Neural cell (in vitro differentiated cells): ENCODE data around the gene TRUB2. TPM values are rescaled to one million over a fixed set of nuclear protein-coding genes. Genes with fewer than 3 reads are reported as not detected.

Experiments used
- H2AFZ ChIP-seq: fragments of 200-600, 300-800 bp; sonication (generic), shearing (Covaris generic); 2 replicates; pipeline ENCODE4 v1.6.0; 2014; ENCODE audit warnings: low read depth, mild to moderate bottlenecking, antibody characterized with exemption, low read length, moderate library complexity
- H3F3A ChIP-seq: fragments of 200-600 bp; shearing (Covaris generic); 2 replicates; pipeline ENCODE4 v1.6.1; 2016; ENCODE audit warnings: mild to moderate bottlenecking, moderate library complexity, mixed read lengths, antibody characterized with exemption, low read length; ENCODE audit not compliant: insufficient read depth, poor library complexity, severe bottlenecking
- H3K27ac ChIP-seq: fragments of 200-600, 300-800 bp; sonication (generic), shearing (Covaris generic); 2 replicates; pipeline ENCODE4 v1.5.1; 2014; ENCODE audit warnings: mild to moderate bottlenecking, low read length, moderate library complexity
- H3K27me3 ChIP-seq: fragments of 300-800, 200-600 bp; sonication (generic), shearing (Covaris generic); 2 replicates; pipeline ENCODE4 v1.6.0; 2014; ENCODE audit warnings: mild to moderate bottlenecking, low read depth, low read length, moderate library complexity; ENCODE audit not compliant: insufficient read depth
- H3K36me3 ChIP-seq: fragments of 300-800, 200-600 bp; sonication (generic), shearing (Covaris generic); 2 replicates; pipeline ENCODE4 v1.5.1; 2014; ENCODE audit warnings: mild to moderate bottlenecking, antibody characterized with exemption, low read length, moderate library complexity; ENCODE audit not compliant: insufficient read depth
- H3K4me2 ChIP-seq: fragments of 300-800, 200-600 bp; sonication (generic), shearing (Covaris generic); 2 replicates; pipeline ENCODE4 v1.6.0; 2014; ENCODE audit warnings: mild to moderate bottlenecking, low read length
- H3K4me3 ChIP-seq: fragments of 300-800, 200-600 bp; sonication (generic), shearing (Covaris generic); 2 replicates; pipeline ENCODE4 v1.5.1; 2014; ENCODE audit warnings: mild to moderate bottlenecking, low read length, moderate library complexity
- H3K79me2 ChIP-seq: fragments of 200-600 bp; shearing (Covaris generic); replicated peaks from 2 replicates; pipeline ENCODE4 v1.6.0; 2014; ENCODE audit warnings: mild to moderate bottlenecking, low read length, moderate library complexity; ENCODE audit not compliant: insufficient read depth
- H3K9ac ChIP-seq: fragments of 300-800, 200-600 bp; sonication (generic), shearing (Covaris generic); 2 replicates; pipeline ENCODE4 v1.6.1; 2016; ENCODE audit warnings: mild to moderate bottlenecking, low read length, mixed read lengths
- H3K9me2 ChIP-seq: fragments of 200-600 bp; shearing (Covaris generic); 2 replicates; pipeline ENCODE4 v1.6.1; 2016; ENCODE audit warnings: mild to moderate bottlenecking, low read length, mixed read lengths; ENCODE audit not compliant: insufficient read depth
- H3K9me3 ChIP-seq: fragments of 200-600, 300-800 bp; sonication (generic), shearing (Covaris generic); 2 replicates; pipeline ENCODE4 v1.6.1; 2016; ENCODE audit warnings: mild to moderate bottlenecking, mixed run types, low read length, moderate library complexity, mixed read lengths
- H4K20me1 ChIP-seq: fragments of 200-600 bp; shearing (Covaris generic); 2 replicates; pipeline ENCODE4 v1.6.1; 2016; ENCODE audit warnings: mild to moderate bottlenecking, mixed run types; ENCODE audit not compliant: insufficient read depth
- EP300 ChIP-seq: fragments of 450-650 bp; conservative IDR thresholded peaks from 2 replicates; pipeline ENCODE4 v1.6.1; 2014; ENCODE audit warnings: antibody characterized with exemption, mild to moderate bottlenecking, moderate library complexity; ENCODE audit not compliant: poor library complexity, severe bottlenecking
- EZH2 ChIP-seq: fragments of 200-600, 300-800 bp; shearing (Covaris generic), sonication (generic); IDR thresholded peaks from 2 replicates; pipeline ENCODE4 v1.6.1; 2014; ENCODE audit warnings: antibody characterized with exemption, low read length, borderline replicate concordance, mild to moderate bottlenecking; ENCODE audit not compliant: insufficient read depth, poor library complexity, severe bottlenecking
- MXI1 ChIP-seq: fragments of 450-650 bp; conservative IDR thresholded peaks from 2 replicates; pipeline ENCODE4 v1.6.1; 2014; ENCODE audit warnings: antibody characterized with exemption, mild to moderate bottlenecking; ENCODE audit not compliant: poor library complexity, severe bottlenecking
- RAD21 ChIP-seq: fragments of 450-650 bp; conservative IDR thresholded peaks from 2 replicates; pipeline ENCODE4 v1.6.1; 2014; ENCODE audit warnings: antibody characterized with exemption, mild to moderate bottlenecking, moderate library complexity
- REST ChIP-seq: IDR thresholded peaks from 2 replicates; pipeline ENCODE4 v1.6.1; 2012; ENCODE audit warnings: borderline replicate concordance
- SMC3 ChIP-seq: fragments of 450-650 bp; conservative IDR thresholded peaks from 2 replicates; pipeline ENCODE4 v1.6.1; 2014; ENCODE audit warnings: antibody characterized with exemption, mild to moderate bottlenecking, moderate library complexity; ENCODE audit not compliant: poor library complexity
- TAF1 ChIP-seq: IDR thresholded peaks from 2 replicates; pipeline ENCODE4 v1.6.1; 2012; ENCODE audit warnings: low read depth
- polyA plus RNA-seq: library from polyadenylated mRNA; depleted of rRNA; stranded (reverse); fragments of >200 nt; gene quantifications from 2 replicates; pipeline ENCODE4 v1.2.3, GENCODE V29; 2014
- TF ChIP-seq, protein P1 (sequence below): fragments of 450-650 bp; IDR thresholded peaks from 2 replicates; pipeline ENCODE4 v1.5.1; 2014; ENCODE audit warnings: antibody characterized with exemption, mild to moderate bottlenecking, moderate library complexity; ENCODE audit not compliant: poor library complexity, severe bottlenecking

The TRUB2 gene
- polyA plus RNA-seq, 1 donor from 2014 or later = 22.3 TPM

DNA sequence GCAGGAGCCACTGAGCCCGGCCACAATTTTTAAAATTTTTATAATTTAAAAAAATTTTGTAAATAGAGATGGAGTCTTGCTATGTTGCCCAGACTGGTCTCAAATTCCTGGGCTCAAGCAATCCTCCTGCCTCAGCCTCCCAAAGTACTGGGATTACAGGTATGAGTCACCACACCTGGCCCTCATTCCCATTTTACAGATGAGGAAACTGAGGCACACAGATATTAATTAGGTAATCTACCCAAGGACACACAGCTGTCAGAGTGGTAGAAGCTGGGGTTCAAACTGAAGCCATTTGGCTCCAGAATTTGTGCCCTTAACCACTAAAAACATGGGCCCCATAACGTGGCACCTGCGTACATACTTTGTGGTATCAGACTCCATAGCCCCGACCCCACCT is 7.5 kb downstream of the TRUB2 start:
- Histone ChIP-seq H4K20me1 (no peaks in the 10 kb centered on the region), H3K9me3 (no peaks in the 10 kb centered on the region), H3K79me2 (no peaks in the 10 kb centered on the region), H3K4me2 (no peak overlapping the region), H3K27me3 (no peaks in the 10 kb centered on the region), H3K4me3 (no peak overlapping the region), H3F3A (no peaks in the 10 kb centered on the region), H2AFZ (no peak overlapping the region), H3K27ac (no peak overlapping the region), H3K9me2 (no peaks in the 10 kb centered on the region), H3K9ac (no peak overlapping the region), H3K36me3 (no peaks in the 10 kb centered on the region)
- TF ChIP-seq EZH2 = no peak

- no peaks in the 10 kb centered on the region for H3F3A ChIP-seq
- no peaks in the 10 kb centered on the region for H3K9me2 ChIP-seq
- no peak overlapping the region for H2AFZ ChIP-seq
- TF ChIP-seq RAD21 (no peak), SMC3 (no peak), REST (no peak), TAF1 (no peak), EP300 (no peak)
- TF ChIP-seq, protein P1, sequence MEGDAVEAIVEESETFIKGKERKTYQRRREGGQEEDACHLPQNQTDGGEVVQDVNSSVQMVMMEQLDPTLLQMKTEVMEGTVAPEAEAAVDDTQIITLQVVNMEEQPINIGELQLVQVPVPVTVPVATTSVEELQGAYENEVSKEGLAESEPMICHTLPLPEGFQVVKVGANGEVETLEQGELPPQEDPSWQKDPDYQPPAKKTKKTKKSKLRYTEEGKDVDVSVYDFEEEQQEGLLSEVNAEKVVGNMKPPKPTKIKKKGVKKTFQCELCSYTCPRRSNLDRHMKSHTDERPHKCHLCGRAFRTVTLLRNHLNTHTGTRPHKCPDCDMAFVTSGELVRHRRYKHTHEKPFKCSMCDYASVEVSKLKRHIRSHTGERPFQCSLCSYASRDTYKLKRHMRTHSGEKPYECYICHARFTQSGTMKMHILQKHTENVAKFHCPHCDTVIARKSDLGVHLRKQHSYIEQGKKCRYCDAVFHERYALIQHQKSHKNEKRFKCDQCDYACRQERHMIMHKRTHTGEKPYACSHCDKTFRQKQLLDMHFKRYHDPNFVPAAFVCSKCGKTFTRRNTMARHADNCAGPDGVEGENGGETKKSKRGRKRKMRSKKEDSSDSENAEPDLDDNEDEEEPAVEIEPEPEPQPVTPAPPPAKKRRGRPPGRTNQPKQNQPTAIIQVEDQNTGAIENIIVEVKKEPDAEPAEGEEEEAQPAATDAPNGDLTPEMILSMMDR = no peak
- no peak overlapping the region for H3K9ac ChIP-seq
- no peaks in the 10 kb centered on the region for H3K79me2 ChIP-seq
- no peak overlapping the region for H3K4me3 ChIP-seq
- no peaks in the 10 kb centered on the region for H4K20me1 ChIP-seq
- no peak overlapping the region for H3K27ac ChIP-seq
- no peak overlapping the region for H3K4me2 ChIP-seq
- no peaks in the 10 kb centered on the region for H3K9me3 ChIP-seq
- H3K27me3 ChIP-seq = no peaks in the 10 kb centered on the region
- H3K36me3 ChIP-seq = no peaks in the 10 kb centered on the region
These were observed 11.8 kb downstream of the TRUB2 start for GRCh38 chr9:128310461-128310860.

- Histone ChIP-seq H2AFZ (no peak overlapping the region), H3K27ac (no peak overlapping the region), H3K4me3 (no peak overlapping the region), H3K9me2 (no peaks in the 10 kb centered on the region), H3K4me2 (no peak overlapping the region), H3F3A (no peaks in the 10 kb centered on the region), H3K27me3 (no peaks in the 10 kb centered on the region), H4K20me1 (no peaks in the 10 kb centered on the region), H3K79me2 (no peaks in the 10 kb centered on the region), H3K9me3 (no peaks in the 10 kb centered on the region), H3K9ac (no peak overlapping the region), H3K36me3 (no peaks in the 10 kb centered on the region)
- TF ChIP-seq, protein P1 = no peak
- TF ChIP-seq MXI1 = no peak
- TF ChIP-seq RAD21 = no peak
- no peak for TF ChIP-seq TAF1
- no peak for TF ChIP-seq EZH2
- TF ChIP-seq EP300 = no peak
- TF ChIP-seq SMC3 = no peak
These were observed 12.7 kb downstream of the TRUB2 start for GRCh38 chr9:128309551-128309950.
